Neural cell (in vitro differentiated cells): Measurements from ENCODE around the gene EIF2B2. TPM values are rescaled to one million over a fixed set of nuclear protein-coding genes. Genes with fewer than 3 reads are reported as not detected.

Source experiments
- H2AFZ ChIP-seq: fragments of 200-600, 300-800 bp; sonication (generic), shearing (Covaris generic); 2 replicates; pipeline ENCODE4 v1.6.0; 2014; ENCODE audit warnings: low read depth, mild to moderate bottlenecking, antibody characterized with exemption, low read length, moderate library complexity
- H3F3A ChIP-seq: fragments of 200-600 bp; shearing (Covaris generic); 2 replicates; pipeline ENCODE4 v1.6.1; 2016; ENCODE audit warnings: mild to moderate bottlenecking, moderate library complexity, mixed read lengths, antibody characterized with exemption, low read length; ENCODE audit not compliant: insufficient read depth, poor library complexity, severe bottlenecking
- H3K27ac ChIP-seq: fragments of 200-600, 300-800 bp; sonication (generic), shearing (Covaris generic); 2 replicates; pipeline ENCODE4 v1.5.1; 2014; ENCODE audit warnings: mild to moderate bottlenecking, low read length, moderate library complexity
- H3K27me3 ChIP-seq: fragments of 300-800, 200-600 bp; sonication (generic), shearing (Covaris generic); 2 replicates; pipeline ENCODE4 v1.6.0; 2014; ENCODE audit warnings: mild to moderate bottlenecking, low read depth, low read length, moderate library complexity; ENCODE audit not compliant: insufficient read depth
- H3K36me3 ChIP-seq: fragments of 300-800, 200-600 bp; sonication (generic), shearing (Covaris generic); 2 replicates; pipeline ENCODE4 v1.5.1; 2014; ENCODE audit warnings: mild to moderate bottlenecking, antibody characterized with exemption, low read length, moderate library complexity; ENCODE audit not compliant: insufficient read depth
- H3K4me2 ChIP-seq: fragments of 300-800, 200-600 bp; sonication (generic), shearing (Covaris generic); 2 replicates; pipeline ENCODE4 v1.6.0; 2014; ENCODE audit warnings: mild to moderate bottlenecking, low read length
- H3K4me3 ChIP-seq: fragments of 300-800, 200-600 bp; sonication (generic), shearing (Covaris generic); 2 replicates; pipeline ENCODE4 v1.5.1; 2014; ENCODE audit warnings: mild to moderate bottlenecking, low read length, moderate library complexity
- H3K79me2 ChIP-seq: fragments of 200-600 bp; shearing (Covaris generic); replicated peaks from 2 replicates; pipeline ENCODE4 v1.6.0; 2014; ENCODE audit warnings: mild to moderate bottlenecking, low read length, moderate library complexity; ENCODE audit not compliant: insufficient read depth
- H3K9ac ChIP-seq: fragments of 300-800, 200-600 bp; sonication (generic), shearing (Covaris generic); 2 replicates; pipeline ENCODE4 v1.6.1; 2016; ENCODE audit warnings: mild to moderate bottlenecking, low read length, mixed read lengths
- H3K9me2 ChIP-seq: fragments of 200-600 bp; shearing (Covaris generic); 2 replicates; pipeline ENCODE4 v1.6.1; 2016; ENCODE audit warnings: mild to moderate bottlenecking, low read length, mixed read lengths; ENCODE audit not compliant: insufficient read depth
- H3K9me3 ChIP-seq: fragments of 200-600, 300-800 bp; sonication (generic), shearing (Covaris generic); 2 replicates; pipeline ENCODE4 v1.6.1; 2016; ENCODE audit warnings: mild to moderate bottlenecking, mixed run types, low read length, moderate library complexity, mixed read lengths
- H4K20me1 ChIP-seq: fragments of 200-600 bp; shearing (Covaris generic); 2 replicates; pipeline ENCODE4 v1.6.1; 2016; ENCODE audit warnings: mild to moderate bottlenecking, mixed run types; ENCODE audit not compliant: insufficient read depth
- EZH2 ChIP-seq: fragments of 200-600, 300-800 bp; shearing (Covaris generic), sonication (generic); IDR thresholded peaks from 2 replicates; pipeline ENCODE4 v1.6.1; 2014; ENCODE audit warnings: antibody characterized with exemption, low read length, borderline replicate concordance, mild to moderate bottlenecking; ENCODE audit not compliant: insufficient read depth, poor library complexity, severe bottlenecking
- MXI1 ChIP-seq: fragments of 450-650 bp; conservative IDR thresholded peaks from 2 replicates; pipeline ENCODE4 v1.6.1; 2014; ENCODE audit warnings: antibody characterized with exemption, mild to moderate bottlenecking; ENCODE audit not compliant: poor library complexity, severe bottlenecking
- POLR2AphosphoS5 ChIP-seq: IDR thresholded peaks from 2 replicates; pipeline ENCODE4 v1.6.1; 2012
- RAD21 ChIP-seq: fragments of 450-650 bp; conservative IDR thresholded peaks from 2 replicates; pipeline ENCODE4 v1.6.1; 2014; ENCODE audit warnings: antibody characterized with exemption, mild to moderate bottlenecking, moderate library complexity
- polyA plus RNA-seq: library from polyadenylated mRNA; depleted of rRNA; stranded (reverse); fragments of >200 nt; gene quantifications from 2 replicates; pipeline ENCODE4 v1.2.3, GENCODE V29; 2014
- TF ChIP-seq, protein P1 (sequence below): fragments of 450-650 bp; IDR thresholded peaks from 2 replicates; pipeline ENCODE4 v1.5.1; 2014; ENCODE audit warnings: antibody characterized with exemption, mild to moderate bottlenecking, moderate library complexity; ENCODE audit not compliant: poor library complexity, severe bottlenecking
- TF ChIP-seq, protein P2 (sequence below): IDR thresholded peaks from 2 replicates; pipeline ENCODE4 v1.6.1; 2012; ENCODE audit warnings: borderline replicate concordance

The EIF2B2 gene
- polyA plus RNA-seq, 1 donor from 2014 or later: 43.1 TPM

DNA sequence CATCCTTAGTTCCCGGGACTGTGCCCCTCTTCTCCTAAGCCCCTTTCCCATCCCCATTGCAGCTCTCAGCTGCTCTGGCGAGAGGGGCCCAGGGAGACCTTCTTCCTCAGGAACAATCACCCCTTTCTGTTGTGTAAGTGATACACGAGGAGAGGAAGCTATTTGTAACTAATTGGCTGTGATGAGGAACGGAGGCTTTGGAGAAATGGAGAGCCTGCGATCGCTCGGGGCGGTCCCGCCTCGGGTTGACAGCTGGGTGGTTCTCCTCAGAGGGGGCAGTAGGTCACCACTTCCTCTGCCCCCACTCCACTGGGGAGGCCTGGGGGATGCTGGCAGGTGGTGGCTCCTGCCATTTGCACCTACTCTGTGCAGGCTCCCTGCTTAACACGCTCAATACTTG, 40.7 kb upstream of the EIF2B2 start:
- Histone ChIP-seq H3K9ac (no peak overlapping the region), H3K36me3 (no peaks in the 10 kb centered on the region), H3K4me2 (no peak overlapping the region), H3K4me3 (no peak overlapping the region), H3K79me2 (no peaks in the 10 kb centered on the region), H4K20me1 (no peaks in the 10 kb centered on the region), H3K9me2 (no peaks in the 10 kb centered on the region), H3F3A (no peaks in the 10 kb centered on the region), H2AFZ (no peak overlapping the region), H3K27ac (no peak overlapping the region), H3K9me3 (no peaks in the 10 kb centered on the region), H3K27me3 (no peaks in the 10 kb centered on the region)
- TF ChIP-seq EZH2: no peak
- TF ChIP-seq, protein P1, sequence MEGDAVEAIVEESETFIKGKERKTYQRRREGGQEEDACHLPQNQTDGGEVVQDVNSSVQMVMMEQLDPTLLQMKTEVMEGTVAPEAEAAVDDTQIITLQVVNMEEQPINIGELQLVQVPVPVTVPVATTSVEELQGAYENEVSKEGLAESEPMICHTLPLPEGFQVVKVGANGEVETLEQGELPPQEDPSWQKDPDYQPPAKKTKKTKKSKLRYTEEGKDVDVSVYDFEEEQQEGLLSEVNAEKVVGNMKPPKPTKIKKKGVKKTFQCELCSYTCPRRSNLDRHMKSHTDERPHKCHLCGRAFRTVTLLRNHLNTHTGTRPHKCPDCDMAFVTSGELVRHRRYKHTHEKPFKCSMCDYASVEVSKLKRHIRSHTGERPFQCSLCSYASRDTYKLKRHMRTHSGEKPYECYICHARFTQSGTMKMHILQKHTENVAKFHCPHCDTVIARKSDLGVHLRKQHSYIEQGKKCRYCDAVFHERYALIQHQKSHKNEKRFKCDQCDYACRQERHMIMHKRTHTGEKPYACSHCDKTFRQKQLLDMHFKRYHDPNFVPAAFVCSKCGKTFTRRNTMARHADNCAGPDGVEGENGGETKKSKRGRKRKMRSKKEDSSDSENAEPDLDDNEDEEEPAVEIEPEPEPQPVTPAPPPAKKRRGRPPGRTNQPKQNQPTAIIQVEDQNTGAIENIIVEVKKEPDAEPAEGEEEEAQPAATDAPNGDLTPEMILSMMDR: no peak

DNA sequence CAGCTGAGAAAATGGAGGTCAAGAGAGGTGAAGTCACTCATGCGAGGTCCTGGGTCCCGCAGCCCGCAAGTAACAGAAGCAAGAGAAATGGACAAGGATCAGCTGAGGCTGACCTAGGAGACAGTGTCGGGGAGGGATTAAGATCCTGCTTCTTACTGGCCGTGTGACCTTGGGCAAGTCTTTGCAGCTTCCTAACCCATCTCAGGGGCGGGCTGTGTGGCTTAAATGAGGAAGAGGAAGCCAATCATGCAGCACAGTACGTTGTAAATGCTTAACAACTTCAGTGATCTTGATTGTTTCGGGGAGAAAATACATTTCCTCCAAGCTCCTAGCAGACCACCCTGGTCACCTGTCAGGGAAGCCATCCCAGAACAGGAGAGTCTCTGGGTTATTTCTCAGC, 40.2 kb upstream of the EIF2B2 start:
- H2AFZ ChIP-seq: no peak overlapping the region
- no peaks in the 10 kb centered on the region for H3F3A ChIP-seq
- no peaks in the 10 kb centered on the region for H3K79me2 ChIP-seq
- no peaks in the 10 kb centered on the region for H3K27me3 ChIP-seq
- H4K20me1 ChIP-seq: no peaks in the 10 kb centered on the region
- H3K4me3 ChIP-seq: no peak overlapping the region
- no peak overlapping the region for H3K9ac ChIP-seq
- H3K4me2 ChIP-seq: no peak overlapping the region
- TF ChIP-seq, protein P1: no peak
- TF ChIP-seq MXI1 (no peak), POLR2AphosphoS5 (no peak), RAD21 (no peak)
- TF ChIP-seq, protein P2, sequence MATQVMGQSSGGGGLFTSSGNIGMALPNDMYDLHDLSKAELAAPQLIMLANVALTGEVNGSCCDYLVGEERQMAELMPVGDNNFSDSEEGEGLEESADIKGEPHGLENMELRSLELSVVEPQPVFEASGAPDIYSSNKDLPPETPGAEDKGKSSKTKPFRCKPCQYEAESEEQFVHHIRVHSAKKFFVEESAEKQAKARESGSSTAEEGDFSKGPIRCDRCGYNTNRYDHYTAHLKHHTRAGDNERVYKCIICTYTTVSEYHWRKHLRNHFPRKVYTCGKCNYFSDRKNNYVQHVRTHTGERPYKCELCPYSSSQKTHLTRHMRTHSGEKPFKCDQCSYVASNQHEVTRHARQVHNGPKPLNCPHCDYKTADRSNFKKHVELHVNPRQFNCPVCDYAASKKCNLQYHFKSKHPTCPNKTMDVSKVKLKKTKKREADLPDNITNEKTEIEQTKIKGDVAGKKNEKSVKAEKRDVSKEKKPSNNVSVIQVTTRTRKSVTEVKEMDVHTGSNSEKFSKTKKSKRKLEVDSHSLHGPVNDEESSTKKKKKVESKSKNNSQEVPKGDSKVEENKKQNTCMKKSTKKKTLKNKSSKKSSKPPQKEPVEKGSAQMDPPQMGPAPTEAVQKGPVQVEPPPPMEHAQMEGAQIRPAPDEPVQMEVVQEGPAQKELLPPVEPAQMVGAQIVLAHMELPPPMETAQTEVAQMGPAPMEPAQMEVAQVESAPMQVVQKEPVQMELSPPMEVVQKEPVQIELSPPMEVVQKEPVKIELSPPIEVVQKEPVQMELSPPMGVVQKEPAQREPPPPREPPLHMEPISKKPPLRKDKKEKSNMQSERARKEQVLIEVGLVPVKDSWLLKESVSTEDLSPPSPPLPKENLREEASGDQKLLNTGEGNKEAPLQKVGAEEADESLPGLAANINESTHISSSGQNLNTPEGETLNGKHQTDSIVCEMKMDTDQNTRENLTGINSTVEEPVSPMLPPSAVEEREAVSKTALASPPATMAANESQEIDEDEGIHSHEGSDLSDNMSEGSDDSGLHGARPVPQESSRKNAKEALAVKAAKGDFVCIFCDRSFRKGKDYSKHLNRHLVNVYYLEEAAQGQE: no peak
- H3K9me3 ChIP-seq: no peaks in the 10 kb centered on the region
- H3K36me3 ChIP-seq: no peaks in the 10 kb centered on the region
- no peaks in the 10 kb centered on the region for H3K9me2 ChIP-seq
- no peak overlapping the region for H3K27ac ChIP-seq
